ENCODE measurements around the gene AHNAK. TPM values are rescaled to one million over a fixed set of nuclear protein-coding genes. Genes with fewer than 3 reads are reported as not detected.
"Not testable (repeated sequence)": the region's sequence is repeated elsewhere in the genome, so short reads cannot be mapped to it uniquely, and the experiment has no call there.

The AHNAK gene
- total and polyA plus RNA-seq, 9 donors, result 114 to 699 (median 540) TPM

GRCh38 chr11:62450543-62451240, 95.9 kb downstream of the AHNAK start:
- intact Hi-C loops (cut with DNase I), result no loop called here
- Histone ChIP-seq H3K4me3 (no peak overlapping the region), H3K27ac (no peak overlapping the region), H3K9me3 (no peaks in the 10 kb centered on the region), H3K27me3 (no peaks in the 10 kb centered on the region), H3K36me3 (no peaks in the 10 kb centered on the region), H3K4me1 (ENCODE audit: insufficient read depth) (peaks cover 5% of the 10 kb centered on the region)
- no peak for DNase-seq
- 90 to 94% (median 94%) methylated on average over 15 of the region's 15 CpGs for WGBS, 3 donors
- TF ChIP-seq EP300 (IDR thresholded peaks at IDR 0.05) (no peak), CTCF (IDR thresholded peaks at IDR 0.05) (no peak), POLR2A (IDR thresholded peaks at IDR 0.05) (no peak)

GRCh38 chr11:62449912-62450311, 96.7 kb downstream of the AHNAK start:
- H3K9me3 ChIP-seq; H3K27ac ChIP-seq; H3K27me3 ChIP-seq; DNase-seq; H3K4me3 ChIP-seq; H3K36me3 ChIP-seq; H3K4me1 ChIP-seq (ENCODE audit: insufficient read depth); intact Hi-C loops (cut with DNase I): not testable (repeated sequence)
- WGBS, 3 donors, result 86 to 88% (median 87%) methylated on average over 7 of the region's 7 CpGs

- H3K27ac ChIP-seq, result no peak overlapping the region
- no peak for DNase-seq
- intact Hi-C loops (cut with DNase I), result no loop called here
- no peaks in the 10 kb centered on the region for H3K36me3 ChIP-seq
- 81 to 86% (median 85%) methylated on average over 9 of the region's 9 CpGs for WGBS, 3 donors
- H3K9me3 ChIP-seq, result no peaks in the 10 kb centered on the region
- no peak for TF ChIP-seq CTCF (IDR thresholded peaks at IDR 0.05)
- no peak for TF ChIP-seq EP300 (IDR thresholded peaks at IDR 0.05)
- no peak for TF ChIP-seq POLR2A (IDR thresholded peaks at IDR 0.05)
- H3K4me1 ChIP-seq (ENCODE audit: insufficient read depth), result peaks cover 13% of the 10 kb centered on the region
- no peak overlapping the region for H3K4me3 ChIP-seq
- no peaks in the 10 kb centered on the region for H3K27me3 ChIP-seq
Measured at GRCh38 chr11:62449451-62449851, 97.2 kb downstream of the AHNAK start.

GRCh38 chr11:62446091-62446490, 100.5 kb downstream of the AHNAK start:
- no peak overlapping the region for H3K4me3 ChIP-seq
- no peaks in the 10 kb centered on the region for H3K27me3 ChIP-seq
- TF ChIP-seq EP300 (IDR thresholded peaks at IDR 0.05) (no peak), POLR2A (IDR thresholded peaks at IDR 0.05) (no peak), CTCF (IDR thresholded peaks at IDR 0.05) (no peak)
- H3K4me1 ChIP-seq (ENCODE audit: insufficient read depth), result peaks cover 19% of the 10 kb centered on the region
- peak overlapping the region in 1 of 2 donors; percentile 88 for H3K27ac ChIP-seq
- H3K36me3 ChIP-seq, result no peaks in the 10 kb centered on the region
- intact Hi-C loops (cut with DNase I), result no loop called here
- WGBS, 3 donors, result 78 to 84% (median 80%) methylated on average over 5 of the region's 5 CpGs
- peak; percentile 31 to 58 (median 45) for DNase-seq
- H3K9me3 ChIP-seq, result no peaks in the 10 kb centered on the region

- no peaks in the 10 kb centered on the region for H3K36me3 ChIP-seq
- TF ChIP-seq EP300 (IDR thresholded peaks at IDR 0.05), result no peak
- no peak for TF ChIP-seq POLR2A (IDR thresholded peaks at IDR 0.05)
- no peak for TF ChIP-seq CTCF (IDR thresholded peaks at IDR 0.05)
- H3K4me3 ChIP-seq, result no peak overlapping the region
- H3K27ac ChIP-seq, result peak overlapping the region in 1 of 2 donors; percentile 88
- DNase-seq, result peak; percentile 70 to 88 (median 83)
- H3K9me3 ChIP-seq, result no peaks in the 10 kb centered on the region
- intact Hi-C loops (cut with DNase I), result no loop called here
- 6 to 16% (median 11%) methylated on average over 5 of the region's 5 CpGs for WGBS, 3 donors
- H3K27me3 ChIP-seq, result no peaks in the 10 kb centered on the region
- peaks cover 23% of the 10 kb centered on the region for H3K4me1 ChIP-seq (ENCODE audit: insufficient read depth)
Measured at GRCh38 chr11:62445314-62445740, 101.3 kb downstream of the AHNAK start.

All from ovary (tissue), 9 donors.